ENCODE results near the gene TBX5. TPM values are rescaled to one million over a fixed set of nuclear protein-coding genes. Genes with fewer than 3 reads are reported as not detected.

Gene TBX5
- total and polyA plus RNA-seq, 9 of the 15 experiments (the other 6 are each of a cell fraction or from before 2014, with no cell fraction given): not detected

DNA sequence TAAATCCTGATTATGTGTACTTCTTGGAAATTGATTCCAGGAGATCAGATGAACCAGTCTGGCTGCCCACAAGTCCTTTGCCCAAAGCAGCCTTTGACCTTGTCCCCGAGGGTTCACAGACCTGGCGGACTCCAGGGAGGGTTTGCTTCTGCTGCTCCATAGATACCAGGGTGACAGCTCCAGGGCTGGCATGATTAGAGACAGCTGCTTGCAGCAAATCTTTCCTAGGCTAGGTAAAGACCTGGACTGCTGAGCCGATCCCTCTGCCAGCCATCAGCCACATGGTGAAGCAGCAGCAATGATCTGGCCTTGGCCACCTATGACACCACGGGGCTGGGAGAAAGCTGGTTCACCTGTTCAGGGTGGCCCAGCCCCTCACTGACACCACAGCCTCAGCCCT, 10.1 kb upstream of the TBX5 start (continued):
- TF ChIP-seq, protein P1, sequence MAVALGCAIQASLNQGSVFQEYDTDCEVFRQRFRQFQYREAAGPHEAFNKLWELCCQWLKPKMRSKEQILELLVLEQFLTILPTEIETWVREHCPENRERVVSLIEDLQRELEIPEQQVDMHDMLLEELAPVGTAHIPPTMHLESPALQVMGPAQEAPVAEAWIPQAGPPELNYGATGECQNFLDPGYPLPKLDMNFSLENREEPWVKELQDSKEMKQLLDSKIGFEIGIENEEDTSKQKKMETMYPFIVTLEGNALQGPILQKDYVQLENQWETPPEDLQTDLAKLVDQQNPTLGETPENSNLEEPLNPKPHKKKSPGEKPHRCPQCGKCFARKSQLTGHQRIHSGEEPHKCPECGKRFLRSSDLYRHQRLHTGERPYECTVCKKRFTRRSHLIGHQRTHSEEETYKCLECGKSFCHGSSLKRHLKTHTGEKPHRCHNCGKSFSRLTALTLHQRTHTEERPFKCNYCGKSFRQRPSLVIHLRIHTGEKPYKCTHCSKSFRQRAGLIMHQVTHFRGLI (CRISPR knock-in tag; IDR thresholded peaks at IDR 0.05): no peak
- TF ChIP-seq ZNF263 (CRISPR knock-in tag; IDR thresholded peaks at IDR 0.05; ENCODE audit: borderline replicate concordance) (no peak), PURB (CRISPR knock-in tag; IDR thresholded peaks at IDR 0.05; ENCODE audit: low read depth) (no peak), ZNF668 (CRISPR knock-in tag; IDR thresholded peaks at IDR 0.05) (no peak)

DNA sequence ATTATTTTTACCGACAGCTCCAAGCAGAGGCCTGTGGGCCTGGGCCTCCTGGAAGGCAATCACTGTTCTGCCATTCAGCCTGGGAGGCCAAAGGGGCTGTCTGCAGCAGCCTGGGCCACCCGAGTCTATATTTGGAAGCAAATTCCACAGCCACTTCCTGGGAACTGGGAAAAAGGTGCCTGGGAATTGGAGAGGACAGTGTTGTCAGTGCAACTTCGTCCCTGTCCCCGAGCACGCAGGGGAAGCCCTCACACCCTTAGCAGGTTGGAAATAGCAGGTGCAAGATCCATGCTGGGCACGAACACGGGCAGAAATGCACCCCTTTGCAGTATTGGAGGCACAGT, 9.6 kb upstream of the TBX5 start:
- 0% methylated on average over 6 of the region's 7 CpGs for WGBS (ENCODE audit: insufficient coverage, low coverage, missing lambda C conversion rate)
- Histone ChIP-seq H3K9me1 (ENCODE audit: control insufficient read depth, insufficient read depth, low read length) (no peaks in the 10 kb centered on the region), H3K9me3 (replicated peaks; ENCODE audit: control insufficient read depth, insufficient read depth, low read depth, low read length) (no peaks in the 10 kb centered on the region), H3K9ac (ENCODE audit: insufficient read depth in 1 of 2, low read depth in 2 of 2, low read length in 2 of 2) (no peak overlapping the region), H3K4me1 (replicated peaks in 1 of 2; ENCODE audit: control insufficient read depth in 2 of 2, insufficient read depth in 2 of 2, low read length in 2 of 2) (no peaks in the 10 kb centered on the region), H3K4me2 (ENCODE audit: insufficient read depth, low read length) (no peak overlapping the region), H3K36me3 (ENCODE audit: control insufficient read depth, insufficient read depth, low read length) (no peaks in the 10 kb centered on the region), H4K20me1 (replicated peaks; ENCODE audit: control insufficient read depth, insufficient read depth, low read length) (peaks cover 3% of the 10 kb centered on the region; the same call in 1 of the 2 replicates), H3K27ac (ENCODE audit: extremely low read depth, low read depth, low read length) (no peak overlapping the region), H3K4me3 (no peak overlapping the region), H2AFZ (ENCODE audit: low read depth, low read length) (no peak overlapping the region), H3K27me3 (ENCODE audit: control insufficient read depth in 2 of 2, insufficient read depth in 2 of 2, low read length in 2 of 2) (peaks cover 18 to 69% of the 10 kb centered on the region in 2 experiments; a peak in 4 of 5 replicates), H3K79me2 (ENCODE audit: control insufficient read depth, insufficient read depth, low read length) (no peaks in the 10 kb centered on the region)
- BruUV-seq (replicated peaks): no TSS peak
- TF ChIP-seq ZNF589 (CRISPR knock-in tag; IDR thresholded peaks at IDR 0.05; ENCODE audit: low read depth) (no peak), ZNF408 (CRISPR knock-in tag; IDR thresholded peaks at IDR 0.05; ENCODE audit: low read depth) (no peak), ZNF174 (CRISPR knock-in tag; IDR thresholded peaks at IDR 0.05) (no peak), FOXA1 (IDR thresholded peaks at IDR 0.05; ENCODE audit: borderline replicate concordance) (no peak), POU5F1 (IDR thresholded peaks at IDR 0.05; ENCODE audit: borderline replicate concordance, low read depth, low read length, partially characterized antibody) (no peak), EZH2 (IDR thresholded peaks at IDR 0.05; ENCODE audit: borderline replicate concordance, low read depth, low read length) (no peak)
- intact Hi-C loops (cut with micrococcal nuclease) (no loop called here), in situ Hi-C loops (cut with MboI) (no loop called here)
- POLR2A ChIA-PET: no interaction called here
- ATAC-seq: no peak
- DNase-seq (ENCODE audit: extremely low read depth in 1 of 4, low spot score in 3 of 4): no peak
- CTCF ChIA-PET (ENCODE audit: low intra/inter-chr PET ratio): no interaction called here
- no peak for FAIRE-seq
